HepG2 (cell line): ENCODE measurements around the gene LYRM4. TPM values are rescaled to one million over a fixed set of nuclear protein-coding genes. Genes with fewer than 3 reads are reported as not detected.

ENCODE experiments used
- ATAC-seq: fragments of 200-7000 bp; cut with Tn5 transposase; 3 replicates; pipeline ENCODE4 v1.9.1; 2020; ENCODE audit warnings: mild to moderate bottlenecking, moderate library complexity
- BruUV-seq: library from RNA; stranded (reverse); fragments of 400-500 nt; replicated peaks from 2 replicates; lab custom pipeline; 2021; lab: Mats Ljungman, UMichigan
- CTCF ChIA-PET: fragments of 300-600 bp; formaldehyde crosslinking; extraction: SDS; loops from one replicate; lab custom pipeline; 2021; ENCODE audit warnings: low total read pairs, inconsistent platforms, low intra/inter-chr PET ratio; lab: Yijun Ruan, JAX
- POLR2A ChIA-PET: fragments of 350-600 bp; sonication (Branson Sonifier 250); formaldehyde crosslinking; loops from one replicate; lab custom pipeline; 2020; ENCODE audit warnings: antibody characterized with exemption, inconsistent platforms; lab: Yijun Ruan, JAX
- DNase-seq: peaks from one replicate; pipeline ENCODE4 v3.0.0-alpha.2; 2015; ENCODE audit warnings: low spot score
- FAIRE-seq: peaks from 3 replicates; lab custom pipeline; 2011; peaks lifted over from hg19 to GRCh38; lab: Jason Lieb, UNC
- H2AFZ ChIP-seq: one replicate; pipeline ENCODE4 v1.6.1; 2011; ENCODE audit warnings: low read length, inconsistent platforms
- H3K27ac ChIP-seq: fragments of 300-600 bp; 3 replicates; pipeline ENCODE4 v1.8.0; 2011; ENCODE audit warnings: mixed run types, mild to moderate bottlenecking, mixed read lengths, low read length, inconsistent platforms; ENCODE audit not compliant: insufficient read depth; ENCODE audit errors: extremely low read length
- H3K27me3 ChIP-seq, 2 experiments: fragments of 200-600 bp in 1 of 2; 2 replicates in 1 of 2; 3 replicates in 1 of 2; pipeline versions ENCODE4 v1.6.0 to v1.8.0; 2011; ENCODE audit warnings: low read length in 2 of 2, mild to moderate bottlenecking in 2 of 2, moderate library complexity in 2 of 2, inconsistent platforms in 1 of 2; ENCODE audit not compliant: insufficient read depth in 2 of 2, control insufficient read depth in 1 of 2
- H3K36me3 ChIP-seq, 2 experiments: fragments of 200-600 bp in 1 of 2; replicated peaks in 1 of 2; 2 replicates in 1 of 2; 3 replicates in 1 of 2; pipeline versions ENCODE4 v1.5.1 to v1.8.0; 2011; ENCODE audit warnings: low read length in 2 of 2, inconsistent platforms in 1 of 2; ENCODE audit not compliant: insufficient read depth in 2 of 2, control insufficient read depth in 1 of 2
- H3K4me1 ChIP-seq: 2 replicates; pipeline ENCODE4 v1.5.1; 2012; ENCODE audit warnings: low read length, inconsistent platforms; ENCODE audit not compliant: insufficient read depth
- H3K4me2 ChIP-seq: 2 replicates; pipeline ENCODE4 v1.6.0; 2011; ENCODE audit warnings: low read depth, low read length, inconsistent platforms
- H3K4me3 ChIP-seq, 3 experiments: fragments of 200-600 bp in 1 of 3; sonication (generic), shearing (Covaris generic) in 1 of 3; replicated peaks in 1 of 3; 2 replicates each; pipeline ENCODE4 v1.5.1; 2011 to 2016; ENCODE audit warnings: low read length in 3 of 3, inconsistent platforms in 2 of 3, low read depth in 2 of 3, mild to moderate bottlenecking in 2 of 3, control low read depth in 1 of 3, mixed read lengths in 1 of 3; ENCODE audit not compliant: insufficient read depth in 1 of 3
- H3K79me2 ChIP-seq: one replicate; pipeline ENCODE4 v1.6.1; 2011; ENCODE audit warnings: low read length, inconsistent platforms; ENCODE audit not compliant: insufficient read depth
- H3K9ac ChIP-seq: 2 replicates; pipeline ENCODE4 v1.6.0; 2011; ENCODE audit warnings: mild to moderate bottlenecking, low read depth, low read length, inconsistent platforms; ENCODE audit not compliant: insufficient read depth
- H3K9me3 ChIP-seq: 2 replicates; pipeline ENCODE4 v1.5.1; 2012; ENCODE audit warnings: mild to moderate bottlenecking, low read length
- H4K20me1 ChIP-seq: 2 replicates; pipeline ENCODE4 v1.6.0; 2011; ENCODE audit warnings: inconsistent platforms, mild to moderate bottlenecking, low read length, moderate library complexity; ENCODE audit not compliant: insufficient read depth
- BRCA1 ChIP-seq: sonication (generic); formaldehyde crosslinking; IDR thresholded peaks from 2 replicates; pipeline ENCODE4 v1.4.0; 2020; ENCODE audit warnings: missing genetic modification reagents
- CENPT ChIP-seq: sonication (generic); formaldehyde crosslinking; IDR thresholded peaks from 2 replicates; pipeline ENCODE4 v1.8.0; 2022; ENCODE audit warnings: low read depth, mild to moderate bottlenecking, moderate library complexity, missing genetic modification reagents
- NFE2L1 ChIP-seq: sonication (generic); formaldehyde crosslinking; IDR thresholded peaks from 2 replicates; pipeline ENCODE4 v1.4.0; 2020; ENCODE audit warnings: missing genetic modification reagents, mild to moderate bottlenecking, borderline replicate concordance
- ZNF788 ChIP-seq: sonication (generic); formaldehyde crosslinking; IDR thresholded peaks from 2 replicates; pipeline ENCODE4 v1.5.0; 2020; ENCODE audit warnings: mild to moderate bottlenecking, missing genetic modification reagents, borderline replicate concordance
- WGBS: methylation state at CpG from one replicate; pipeline ENCODE4 v1.1.6; 2017; ENCODE audit warnings: low lambda C conversion rate; 5-methylcytosine and 5-hydroxymethylcytosine counted together
- in situ Hi-C: cut with HindIII; loops from 2 replicates; pipeline ENCODE4 v1.10.0; 2017; ENCODE audit warnings: low pct_unique_long_range_greater_than_20kb; ENCODE audit not compliant: extremely low pct_ligation_motif_present
- intact Hi-C: fragments of 100-400 bp; cut with micrococcal nuclease; formaldehyde crosslinking; loops from one replicate; pipeline ENCODE4 v1.10.0; 2022; ENCODE audit not compliant: unreplicated experiment
- polyA plus RNA-seq, 8 experiments: library from polyadenylated mRNA; depleted of rRNA in 3 of 8; stranded (reverse) in 7 of 8; unstranded in 1 of 8; fragments of >200 nt; fragmentation: Illumina TruSeq in 4 of 8; extraction: Trizol in 4 of 8; gene quantifications; 2 replicates each; pipeline versions ENCODE4 v1.2.1 to v1.2.3, GENCODE V29; 2011 to 2016; ENCODE audit warnings: low read depth in 4 of 8, missing spikeins in 1 of 8, mixed read lengths in 1 of 8; ENCODE audit not compliant: insufficient read depth in 1 of 8
- total RNA-seq, 5 experiments: library from RNA; depleted of rRNA; stranded (reverse); fragments of >200 nt; fragmentation: Illumina TruSeq; extraction: Trizol; gene quantifications; 2 replicates each; pipeline ENCODE4 v1.2.3, GENCODE V29; 2016; ENCODE audit warnings: low read depth in 1 of 5
- TF ChIP-seq, protein P1 (sequence below): sonication (generic); formaldehyde crosslinking; IDR thresholded peaks from 2 replicates; pipeline ENCODE4 v1.5.1; 2020; ENCODE audit warnings: missing genetic modification reagents, mild to moderate bottlenecking, borderline replicate concordance
- TF ChIP-seq, protein P2 (sequence below): sonication (generic); formaldehyde crosslinking; IDR thresholded peaks from 2 replicates; pipeline ENCODE4 v1.8.0; 2022; ENCODE audit warnings: mild to moderate bottlenecking, missing genetic modification reagents, moderate library complexity

The LYRM4 gene
- total and polyA plus RNA-seq, 2 of the 13 experiments (the other 11 are each of a cell fraction or from before 2014, with no cell fraction given) = 64.6 to 67.5 TPM

DNA sequence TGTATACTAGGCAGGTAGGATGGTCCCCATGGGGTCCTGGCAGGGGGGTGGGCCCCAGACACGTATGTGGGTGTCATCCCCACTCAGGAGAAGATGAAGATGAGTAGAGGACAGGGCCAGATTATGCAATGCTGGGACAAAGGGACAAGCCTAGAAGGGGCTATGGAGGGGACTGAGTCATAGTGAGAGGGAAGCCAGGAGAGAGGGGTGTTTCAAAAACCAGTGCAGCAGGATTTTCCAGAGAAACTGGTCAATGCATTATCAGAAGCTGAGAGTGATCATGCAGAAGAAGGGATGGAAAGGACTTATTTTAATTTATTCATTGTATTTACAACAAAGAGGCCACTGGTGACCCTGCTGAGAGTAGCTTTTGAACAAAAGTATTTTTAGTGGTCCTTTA is 101.6 kb downstream of the LYRM4 start (continued):
- TF ChIP-seq CENPT = no peak
- TF ChIP-seq NFE2L1 (CRISPR knock-in tag) = no peak
- TF ChIP-seq, protein P1, sequence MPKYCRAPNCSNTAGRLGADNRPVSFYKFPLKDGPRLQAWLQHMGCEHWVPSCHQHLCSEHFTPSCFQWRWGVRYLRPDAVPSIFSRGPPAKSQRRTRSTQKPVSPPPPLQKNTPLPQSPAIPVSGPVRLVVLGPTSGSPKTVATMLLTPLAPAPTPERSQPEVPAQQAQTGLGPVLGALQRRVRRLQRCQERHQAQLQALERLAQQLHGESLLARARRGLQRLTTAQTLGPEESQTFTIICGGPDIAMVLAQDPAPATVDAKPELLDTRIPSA = no peak

- ChIA-PET CTCF (no interaction called here), POLR2A (no interaction called here)
- FAIRE-seq (no peak), DNase-seq (no peak), ATAC-seq (no peak)
- Histone ChIP-seq H3K27me3 (no peaks in the 10 kb centered on the region), H2AFZ (no peak overlapping the region), H3K9ac (no peak overlapping the region), H3K4me2 (no peak overlapping the region), H3K79me2 (no peaks in the 10 kb centered on the region), H3K4me3 (no peak overlapping the region), H3K9me3 (no peaks in the 10 kb centered on the region), H3K27ac (no peak overlapping the region), H3K36me3 (no peaks in the 10 kb centered on the region), H3K4me1 (no peaks in the 10 kb centered on the region), H4K20me1 (no peaks in the 10 kb centered on the region)
- TF ChIP-seq ZNF788 (CRISPR knock-in tag) (no peak), BRCA1 (CRISPR knock-in tag) (no peak)
- TF ChIP-seq, protein P2, sequence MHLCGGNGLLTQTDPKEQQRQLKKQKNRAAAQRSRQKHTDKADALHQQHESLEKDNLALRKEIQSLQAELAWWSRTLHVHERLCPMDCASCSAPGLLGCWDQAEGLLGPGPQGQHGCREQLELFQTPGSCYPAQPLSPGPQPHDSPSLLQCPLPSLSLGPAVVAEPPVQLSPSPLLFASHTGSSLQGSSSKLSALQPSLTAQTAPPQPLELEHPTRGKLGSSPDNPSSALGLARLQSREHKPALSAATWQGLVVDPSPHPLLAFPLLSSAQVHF (CRISPR knock-in tag) = no peak
- 66% methylated on average over 3 of the region's 3 CpGs for WGBS
- BruUV-seq = no TSS peak
- intact Hi-C loops = no loop called here
- in situ Hi-C loops = no loop called here
Measured at GRCh38 chr6:5158180-5158579, 102.6 kb downstream of the LYRM4 start.
